Neural cell (in vitro differentiated cells): ENCODE measurements around the gene RGS18. TPM values are rescaled to one million over a fixed set of nuclear protein-coding genes. Genes with fewer than 3 reads are reported as not detected.

ENCODE experiments used
- H2AFZ ChIP-seq: fragments of 200-600, 300-800 bp; sonication (generic), shearing (Covaris generic); 2 replicates; pipeline ENCODE4 v1.6.0; 2014; ENCODE audit warnings: low read depth, mild to moderate bottlenecking, antibody characterized with exemption, low read length, moderate library complexity
- H3F3A ChIP-seq: fragments of 200-600 bp; shearing (Covaris generic); 2 replicates; pipeline ENCODE4 v1.6.1; 2016; ENCODE audit warnings: mild to moderate bottlenecking, moderate library complexity, mixed read lengths, antibody characterized with exemption, low read length; ENCODE audit not compliant: insufficient read depth, poor library complexity, severe bottlenecking
- H3K27ac ChIP-seq: fragments of 200-600, 300-800 bp; sonication (generic), shearing (Covaris generic); 2 replicates; pipeline ENCODE4 v1.5.1; 2014; ENCODE audit warnings: mild to moderate bottlenecking, low read length, moderate library complexity
- H3K27me3 ChIP-seq: fragments of 300-800, 200-600 bp; sonication (generic), shearing (Covaris generic); 2 replicates; pipeline ENCODE4 v1.6.0; 2014; ENCODE audit warnings: mild to moderate bottlenecking, low read depth, low read length, moderate library complexity; ENCODE audit not compliant: insufficient read depth
- H3K36me3 ChIP-seq: fragments of 300-800, 200-600 bp; sonication (generic), shearing (Covaris generic); 2 replicates; pipeline ENCODE4 v1.5.1; 2014; ENCODE audit warnings: mild to moderate bottlenecking, antibody characterized with exemption, low read length, moderate library complexity; ENCODE audit not compliant: insufficient read depth
- H3K4me2 ChIP-seq: fragments of 300-800, 200-600 bp; sonication (generic), shearing (Covaris generic); 2 replicates; pipeline ENCODE4 v1.6.0; 2014; ENCODE audit warnings: mild to moderate bottlenecking, low read length
- H3K4me3 ChIP-seq: fragments of 300-800, 200-600 bp; sonication (generic), shearing (Covaris generic); 2 replicates; pipeline ENCODE4 v1.5.1; 2014; ENCODE audit warnings: mild to moderate bottlenecking, low read length, moderate library complexity
- H3K79me2 ChIP-seq: fragments of 200-600 bp; shearing (Covaris generic); replicated peaks from 2 replicates; pipeline ENCODE4 v1.6.0; 2014; ENCODE audit warnings: mild to moderate bottlenecking, low read length, moderate library complexity; ENCODE audit not compliant: insufficient read depth
- H3K9ac ChIP-seq: fragments of 300-800, 200-600 bp; sonication (generic), shearing (Covaris generic); 2 replicates; pipeline ENCODE4 v1.6.1; 2016; ENCODE audit warnings: mild to moderate bottlenecking, low read length, mixed read lengths
- H3K9me2 ChIP-seq: fragments of 200-600 bp; shearing (Covaris generic); 2 replicates; pipeline ENCODE4 v1.6.1; 2016; ENCODE audit warnings: mild to moderate bottlenecking, low read length, mixed read lengths; ENCODE audit not compliant: insufficient read depth
- H3K9me3 ChIP-seq: fragments of 200-600, 300-800 bp; sonication (generic), shearing (Covaris generic); 2 replicates; pipeline ENCODE4 v1.6.1; 2016; ENCODE audit warnings: mild to moderate bottlenecking, mixed run types, low read length, moderate library complexity, mixed read lengths
- H4K20me1 ChIP-seq: fragments of 200-600 bp; shearing (Covaris generic); 2 replicates; pipeline ENCODE4 v1.6.1; 2016; ENCODE audit warnings: mild to moderate bottlenecking, mixed run types; ENCODE audit not compliant: insufficient read depth
- EP300 ChIP-seq: fragments of 450-650 bp; conservative IDR thresholded peaks from 2 replicates; pipeline ENCODE4 v1.6.1; 2014; ENCODE audit warnings: antibody characterized with exemption, mild to moderate bottlenecking, moderate library complexity; ENCODE audit not compliant: poor library complexity, severe bottlenecking
- EZH2 ChIP-seq: fragments of 200-600, 300-800 bp; shearing (Covaris generic), sonication (generic); IDR thresholded peaks from 2 replicates; pipeline ENCODE4 v1.6.1; 2014; ENCODE audit warnings: antibody characterized with exemption, low read length, borderline replicate concordance, mild to moderate bottlenecking; ENCODE audit not compliant: insufficient read depth, poor library complexity, severe bottlenecking
- MXI1 ChIP-seq: fragments of 450-650 bp; conservative IDR thresholded peaks from 2 replicates; pipeline ENCODE4 v1.6.1; 2014; ENCODE audit warnings: antibody characterized with exemption, mild to moderate bottlenecking; ENCODE audit not compliant: poor library complexity, severe bottlenecking
- POLR2AphosphoS5 ChIP-seq: IDR thresholded peaks from 2 replicates; pipeline ENCODE4 v1.6.1; 2012
- RAD21 ChIP-seq: fragments of 450-650 bp; conservative IDR thresholded peaks from 2 replicates; pipeline ENCODE4 v1.6.1; 2014; ENCODE audit warnings: antibody characterized with exemption, mild to moderate bottlenecking, moderate library complexity
- SMC3 ChIP-seq: fragments of 450-650 bp; conservative IDR thresholded peaks from 2 replicates; pipeline ENCODE4 v1.6.1; 2014; ENCODE audit warnings: antibody characterized with exemption, mild to moderate bottlenecking, moderate library complexity; ENCODE audit not compliant: poor library complexity
- TAF1 ChIP-seq: IDR thresholded peaks from 2 replicates; pipeline ENCODE4 v1.6.1; 2012; ENCODE audit warnings: low read depth
- polyA plus RNA-seq: library from polyadenylated mRNA; depleted of rRNA; stranded (reverse); fragments of >200 nt; gene quantifications from 2 replicates; pipeline ENCODE4 v1.2.3, GENCODE V29; 2014
- TF ChIP-seq, protein P1 (sequence below): fragments of 450-650 bp; IDR thresholded peaks from 2 replicates; pipeline ENCODE4 v1.5.1; 2014; ENCODE audit warnings: antibody characterized with exemption, mild to moderate bottlenecking, moderate library complexity; ENCODE audit not compliant: poor library complexity, severe bottlenecking
- TF ChIP-seq, protein P2 (sequence below): IDR thresholded peaks from 2 replicates; pipeline ENCODE4 v1.6.1; 2012; ENCODE audit warnings: borderline replicate concordance

RGS18 gene
- polyA plus RNA-seq, 1 donor from 2014 or later = not detected

DNA sequence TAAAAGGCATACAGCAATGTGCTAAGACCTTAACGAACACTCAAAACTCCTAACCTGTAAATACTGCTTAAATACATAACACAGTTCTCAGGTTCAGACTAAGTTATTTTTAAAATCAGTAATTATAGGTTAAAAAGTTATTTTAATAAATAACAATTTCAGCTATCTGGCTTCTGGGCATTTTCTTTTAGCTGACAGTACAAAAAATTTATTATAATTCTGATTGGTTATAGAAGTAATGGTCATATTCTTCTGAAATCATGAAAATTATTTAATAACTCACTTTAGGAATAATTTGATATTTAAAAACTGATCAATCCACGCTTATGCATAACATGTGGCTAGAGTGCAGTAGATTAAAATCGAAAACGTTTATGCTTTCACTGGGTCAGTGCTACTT, 10.7 kb downstream of the RGS18 start:
- Histone ChIP-seq H3K4me2 (no peak overlapping the region), H2AFZ (no peak overlapping the region), H3K27me3 (no peaks in the 10 kb centered on the region), H3K9ac (no peak overlapping the region), H3K36me3 (no peaks in the 10 kb centered on the region), H3F3A (no peaks in the 10 kb centered on the region), H3K4me3 (no peak overlapping the region), H3K9me3 (no peaks in the 10 kb centered on the region), H3K27ac (no peak overlapping the region), H3K79me2 (no peaks in the 10 kb centered on the region), H3K9me2 (no peaks in the 10 kb centered on the region), H4K20me1 (no peaks in the 10 kb centered on the region)
- TF ChIP-seq, protein P1, sequence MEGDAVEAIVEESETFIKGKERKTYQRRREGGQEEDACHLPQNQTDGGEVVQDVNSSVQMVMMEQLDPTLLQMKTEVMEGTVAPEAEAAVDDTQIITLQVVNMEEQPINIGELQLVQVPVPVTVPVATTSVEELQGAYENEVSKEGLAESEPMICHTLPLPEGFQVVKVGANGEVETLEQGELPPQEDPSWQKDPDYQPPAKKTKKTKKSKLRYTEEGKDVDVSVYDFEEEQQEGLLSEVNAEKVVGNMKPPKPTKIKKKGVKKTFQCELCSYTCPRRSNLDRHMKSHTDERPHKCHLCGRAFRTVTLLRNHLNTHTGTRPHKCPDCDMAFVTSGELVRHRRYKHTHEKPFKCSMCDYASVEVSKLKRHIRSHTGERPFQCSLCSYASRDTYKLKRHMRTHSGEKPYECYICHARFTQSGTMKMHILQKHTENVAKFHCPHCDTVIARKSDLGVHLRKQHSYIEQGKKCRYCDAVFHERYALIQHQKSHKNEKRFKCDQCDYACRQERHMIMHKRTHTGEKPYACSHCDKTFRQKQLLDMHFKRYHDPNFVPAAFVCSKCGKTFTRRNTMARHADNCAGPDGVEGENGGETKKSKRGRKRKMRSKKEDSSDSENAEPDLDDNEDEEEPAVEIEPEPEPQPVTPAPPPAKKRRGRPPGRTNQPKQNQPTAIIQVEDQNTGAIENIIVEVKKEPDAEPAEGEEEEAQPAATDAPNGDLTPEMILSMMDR = no peak
- TF ChIP-seq POLR2AphosphoS5 (no peak), EP300 (no peak)

DNA sequence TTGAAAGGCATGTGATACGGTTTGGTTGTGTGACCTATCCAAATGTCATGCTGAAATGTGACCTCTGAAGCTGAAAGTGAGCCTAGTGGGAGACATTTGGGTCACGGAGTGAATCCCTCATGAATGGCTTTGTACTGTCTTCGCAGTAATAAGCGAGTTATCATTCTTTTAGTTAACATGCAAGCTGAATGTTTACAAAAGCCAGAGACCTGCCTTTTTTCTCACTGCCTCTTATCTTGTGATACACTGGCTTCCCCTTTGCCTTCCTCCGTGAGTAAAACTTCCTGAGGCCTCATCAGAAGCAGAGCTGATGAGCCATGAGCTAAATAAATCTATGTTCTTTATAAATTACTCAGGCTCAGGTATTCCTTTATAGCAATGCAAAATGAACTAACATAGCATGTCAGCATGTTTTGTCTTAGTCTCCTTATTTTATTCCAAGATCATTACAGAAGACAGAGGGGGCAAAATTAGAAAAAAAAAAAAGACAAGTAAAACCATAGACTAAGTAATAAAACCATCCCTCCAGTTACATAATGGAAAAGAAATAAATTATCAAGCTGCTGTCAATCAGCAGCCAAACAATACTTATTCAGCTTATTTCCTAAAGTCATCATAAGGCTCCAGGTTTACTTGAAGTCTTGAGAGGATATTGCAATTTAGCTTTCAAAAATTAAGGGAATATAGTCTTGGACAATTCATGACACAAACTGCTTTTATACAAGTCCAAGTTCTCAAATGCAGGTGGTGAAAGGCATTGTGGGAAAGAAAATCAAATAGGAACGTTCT, 12.1 kb downstream of the RGS18 start:
- Histone ChIP-seq H3K9me3 (no peaks in the 10 kb centered on the region), H3K9me2 (no peaks in the 10 kb centered on the region), H3K27me3 (no peaks in the 10 kb centered on the region), H3F3A (no peaks in the 10 kb centered on the region), H4K20me1 (no peaks in the 10 kb centered on the region), H3K27ac (no peak overlapping the region), H3K36me3 (no peaks in the 10 kb centered on the region), H3K79me2 (no peaks in the 10 kb centered on the region), H3K4me3 (no peak overlapping the region), H3K9ac (no peak overlapping the region), H2AFZ (no peak overlapping the region), H3K4me2 (no peak overlapping the region)
- TF ChIP-seq POLR2AphosphoS5 (no peak), EP300 (no peak), RAD21 (no peak), SMC3 (no peak), TAF1 (no peak), MXI1 (no peak), EZH2 (no peak)
- TF ChIP-seq, protein P2, sequence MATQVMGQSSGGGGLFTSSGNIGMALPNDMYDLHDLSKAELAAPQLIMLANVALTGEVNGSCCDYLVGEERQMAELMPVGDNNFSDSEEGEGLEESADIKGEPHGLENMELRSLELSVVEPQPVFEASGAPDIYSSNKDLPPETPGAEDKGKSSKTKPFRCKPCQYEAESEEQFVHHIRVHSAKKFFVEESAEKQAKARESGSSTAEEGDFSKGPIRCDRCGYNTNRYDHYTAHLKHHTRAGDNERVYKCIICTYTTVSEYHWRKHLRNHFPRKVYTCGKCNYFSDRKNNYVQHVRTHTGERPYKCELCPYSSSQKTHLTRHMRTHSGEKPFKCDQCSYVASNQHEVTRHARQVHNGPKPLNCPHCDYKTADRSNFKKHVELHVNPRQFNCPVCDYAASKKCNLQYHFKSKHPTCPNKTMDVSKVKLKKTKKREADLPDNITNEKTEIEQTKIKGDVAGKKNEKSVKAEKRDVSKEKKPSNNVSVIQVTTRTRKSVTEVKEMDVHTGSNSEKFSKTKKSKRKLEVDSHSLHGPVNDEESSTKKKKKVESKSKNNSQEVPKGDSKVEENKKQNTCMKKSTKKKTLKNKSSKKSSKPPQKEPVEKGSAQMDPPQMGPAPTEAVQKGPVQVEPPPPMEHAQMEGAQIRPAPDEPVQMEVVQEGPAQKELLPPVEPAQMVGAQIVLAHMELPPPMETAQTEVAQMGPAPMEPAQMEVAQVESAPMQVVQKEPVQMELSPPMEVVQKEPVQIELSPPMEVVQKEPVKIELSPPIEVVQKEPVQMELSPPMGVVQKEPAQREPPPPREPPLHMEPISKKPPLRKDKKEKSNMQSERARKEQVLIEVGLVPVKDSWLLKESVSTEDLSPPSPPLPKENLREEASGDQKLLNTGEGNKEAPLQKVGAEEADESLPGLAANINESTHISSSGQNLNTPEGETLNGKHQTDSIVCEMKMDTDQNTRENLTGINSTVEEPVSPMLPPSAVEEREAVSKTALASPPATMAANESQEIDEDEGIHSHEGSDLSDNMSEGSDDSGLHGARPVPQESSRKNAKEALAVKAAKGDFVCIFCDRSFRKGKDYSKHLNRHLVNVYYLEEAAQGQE = no peak
- TF ChIP-seq, protein P1 = no peak
